Measurements from ENCODE around the gene CHD5.

CHD5 gene

DNA sequence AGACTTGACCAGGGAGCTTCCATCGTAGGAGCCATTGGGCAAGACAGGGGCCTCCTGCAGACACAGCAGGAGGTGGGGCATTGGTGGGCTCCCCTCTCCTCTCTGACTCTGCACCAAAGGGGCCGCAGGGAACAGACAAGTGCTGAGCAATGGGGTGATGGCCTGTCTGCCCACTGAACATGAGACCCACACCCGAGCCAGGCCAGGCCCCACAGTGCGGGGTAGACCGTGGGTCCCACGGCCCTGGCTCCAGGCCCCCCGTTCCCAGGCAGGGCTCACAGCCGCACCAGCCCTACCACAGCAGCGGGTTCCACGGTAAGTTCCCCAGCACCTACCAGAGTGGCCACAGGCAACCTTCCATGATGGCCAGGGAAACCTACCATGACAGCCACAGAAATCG is 45.9 kb downstream of the CHD5 start:
- DNase-seq (ENCODE audit: low read depth in 2 of 2), result no peak

GRCh38 chr1:6133146-6133895 is 46.8 kb downstream of the CHD5 start:
- DNase-seq (ENCODE audit: low read depth in 2 of 2), result no peak

DNA sequence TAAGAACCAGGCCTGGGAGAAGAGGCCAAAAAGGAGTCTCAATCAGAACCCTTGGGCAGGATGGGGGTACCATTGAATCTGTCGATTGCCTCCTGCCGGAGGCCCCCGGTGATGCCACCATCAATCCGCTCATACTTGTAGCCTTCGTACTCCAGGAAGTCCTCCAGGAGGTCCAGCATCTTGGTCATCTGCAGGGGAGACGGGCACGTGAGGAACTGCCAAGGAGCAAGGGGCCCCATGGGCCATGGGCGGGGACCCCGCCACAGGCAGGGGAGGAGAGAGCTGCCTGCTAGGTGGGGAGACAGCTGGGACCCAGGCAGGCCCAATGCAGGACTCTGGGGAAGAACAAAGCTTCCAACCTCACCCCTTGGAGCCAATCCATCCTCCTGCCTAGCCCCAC is 48.6 kb downstream of the CHD5 start:
- DNase-seq (ENCODE audit: low read depth in 2 of 2), result no peak

DNA sequence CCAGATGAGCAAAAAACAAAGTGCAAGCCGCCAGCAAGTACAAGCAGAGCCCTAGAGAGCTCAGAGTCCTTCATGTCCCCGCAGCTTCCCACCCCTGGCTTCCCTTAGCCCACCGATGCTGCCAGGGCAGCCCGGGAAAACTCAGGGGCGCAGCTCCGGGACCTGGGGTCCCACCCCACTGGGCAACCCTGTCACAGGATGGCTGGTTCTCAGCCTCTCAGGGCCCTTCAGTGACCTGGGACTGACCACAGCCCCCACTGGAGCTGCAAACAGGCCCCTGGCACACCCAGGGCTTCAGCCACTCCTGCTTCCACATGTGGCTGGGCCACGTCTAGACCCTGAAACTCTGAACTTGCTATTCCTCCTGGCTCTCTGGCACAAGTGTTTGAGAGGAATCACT is 49.5 kb downstream of the CHD5 start:
- DNase-seq (ENCODE audit: low read depth in 2 of 2), result no peak

DNA sequence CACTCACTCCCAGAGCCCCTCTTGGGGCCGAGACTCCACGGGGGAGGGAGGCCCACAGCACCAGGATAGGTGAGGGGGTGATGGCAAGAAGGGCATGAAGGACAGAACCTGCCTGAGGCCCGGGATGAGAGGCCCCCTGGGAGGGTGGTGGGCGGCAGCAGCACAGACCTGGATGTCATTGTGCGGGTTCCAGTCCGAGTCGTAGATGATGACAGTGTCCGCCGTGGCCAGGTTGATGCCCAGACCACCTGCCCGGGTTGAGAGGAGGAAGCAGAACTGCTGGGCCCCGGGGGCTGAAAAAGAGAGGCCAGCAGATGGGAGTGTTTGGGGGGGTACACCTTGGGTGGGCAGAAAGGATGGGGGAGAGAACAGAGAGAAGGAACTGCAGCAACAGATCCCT is 50.1 kb downstream of the CHD5 start:
- no peak for DNase-seq (ENCODE audit: low read depth in 2 of 2)

DNA sequence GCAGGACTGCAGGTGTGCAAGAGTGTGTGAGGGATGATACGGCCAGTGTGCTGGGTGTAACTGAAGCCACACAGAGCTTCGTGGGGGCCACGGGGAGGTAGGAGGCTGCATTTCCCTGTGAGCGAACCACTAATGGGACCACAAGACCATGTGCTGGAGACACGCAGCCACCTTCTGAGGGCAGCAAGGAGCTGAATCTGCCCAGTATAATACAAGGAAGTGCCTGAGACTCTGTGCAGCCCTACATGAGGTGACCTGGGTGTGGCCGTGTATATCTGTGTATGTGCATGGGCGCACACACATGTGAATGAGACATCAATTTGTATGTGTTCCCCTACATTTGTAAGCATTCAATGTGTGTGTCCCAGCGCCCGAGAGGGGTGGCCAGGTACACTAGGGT is 50.8 kb downstream of the CHD5 start:
- no peak for DNase-seq (ENCODE audit: low read depth in 2 of 2)

- no peak for DNase-seq (ENCODE audit: low read depth in 2 of 2)
These were observed 51.6 kb downstream of the CHD5 start for GRCh38 chr1:6128276-6129081.

DNA sequence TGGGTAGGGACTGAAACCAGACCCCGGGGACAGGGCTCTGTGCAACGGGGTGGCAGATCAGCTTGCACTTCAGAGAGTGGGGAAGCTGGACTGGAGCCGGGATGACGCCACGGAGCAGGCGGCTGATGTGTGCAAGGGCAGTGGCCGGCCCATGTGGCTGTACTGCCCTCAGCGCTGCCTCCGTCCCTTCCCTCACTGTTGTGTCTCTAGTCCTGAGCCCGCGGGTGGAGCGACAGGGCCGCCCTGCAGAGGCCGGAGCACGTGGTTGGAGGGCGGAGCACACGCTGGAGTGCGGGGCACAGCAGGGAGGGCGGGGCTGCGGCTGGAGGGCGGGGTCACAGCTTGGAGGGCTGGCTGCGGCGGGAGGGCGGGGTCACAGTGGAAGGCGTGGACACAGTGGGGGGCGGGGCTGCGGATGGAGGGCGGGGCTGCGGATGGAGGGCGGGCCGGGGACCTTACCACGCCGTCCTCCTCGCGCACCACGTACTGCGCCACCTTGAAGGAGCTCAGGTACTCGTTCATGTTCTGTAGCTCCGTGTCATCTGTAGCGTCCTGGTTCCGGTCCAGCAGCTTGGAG is 52.4 kb downstream of the CHD5 start:
- peak; percentile 42 to 58 for DNase-seq (ENCODE audit: low read depth in 2 of 2)

DNA sequence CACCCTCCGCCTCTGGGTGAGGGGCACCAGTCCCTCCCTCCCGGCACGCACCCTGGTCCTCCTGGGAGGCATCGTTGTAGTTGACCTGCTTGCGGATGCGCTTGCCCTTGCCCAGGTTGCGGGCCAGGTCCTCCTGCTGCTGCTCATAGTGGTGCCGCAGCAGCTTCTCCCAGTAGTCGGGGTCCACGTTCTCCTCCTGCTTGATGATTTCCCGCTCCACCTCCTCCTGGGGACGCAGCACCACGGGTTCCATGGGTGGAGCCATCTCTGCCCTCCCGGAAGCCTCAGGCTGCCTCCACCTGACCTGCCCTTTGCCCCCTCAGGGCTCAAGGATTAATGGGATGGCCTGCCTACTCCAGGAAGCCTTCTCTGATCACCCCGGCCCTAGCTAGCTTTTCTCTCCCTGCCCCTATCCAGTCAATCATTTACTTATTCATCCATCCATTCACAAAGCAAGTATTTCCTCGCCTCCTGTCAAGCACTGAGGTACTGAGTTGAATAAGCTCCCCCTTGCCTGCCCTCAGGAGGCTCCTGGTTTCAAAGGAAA is 53.5 kb downstream of the CHD5 start:
- no peak for DNase-seq (ENCODE audit: low read depth in 2 of 2)

DNA sequence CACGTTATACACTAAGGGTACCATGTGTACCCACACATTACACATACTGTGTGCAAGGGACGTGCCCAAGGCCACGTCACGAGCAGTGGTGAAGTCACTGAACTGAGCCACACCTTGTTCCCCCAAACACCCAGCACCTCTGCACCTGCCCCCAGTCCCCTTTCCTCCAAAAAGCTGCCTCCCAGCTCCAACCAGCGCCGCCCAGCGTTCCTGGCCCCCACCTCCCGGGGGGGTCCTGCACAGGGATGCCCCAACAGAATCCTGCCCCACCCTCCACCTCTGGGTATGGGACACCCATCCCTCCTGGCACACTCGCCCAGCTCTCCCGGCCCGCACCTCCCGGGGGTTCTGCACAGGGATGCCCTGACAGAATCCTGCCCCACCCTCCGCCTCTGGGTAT is 54.1 kb downstream of the CHD5 start:
- DNase-seq (ENCODE audit: low read depth in 2 of 2), result no peak

- no peak for DNase-seq (ENCODE audit: low read depth in 2 of 2)
These were observed 54.8 kb downstream of the CHD5 start for GRCh38 chr1:6125366-6125765.

DNA sequence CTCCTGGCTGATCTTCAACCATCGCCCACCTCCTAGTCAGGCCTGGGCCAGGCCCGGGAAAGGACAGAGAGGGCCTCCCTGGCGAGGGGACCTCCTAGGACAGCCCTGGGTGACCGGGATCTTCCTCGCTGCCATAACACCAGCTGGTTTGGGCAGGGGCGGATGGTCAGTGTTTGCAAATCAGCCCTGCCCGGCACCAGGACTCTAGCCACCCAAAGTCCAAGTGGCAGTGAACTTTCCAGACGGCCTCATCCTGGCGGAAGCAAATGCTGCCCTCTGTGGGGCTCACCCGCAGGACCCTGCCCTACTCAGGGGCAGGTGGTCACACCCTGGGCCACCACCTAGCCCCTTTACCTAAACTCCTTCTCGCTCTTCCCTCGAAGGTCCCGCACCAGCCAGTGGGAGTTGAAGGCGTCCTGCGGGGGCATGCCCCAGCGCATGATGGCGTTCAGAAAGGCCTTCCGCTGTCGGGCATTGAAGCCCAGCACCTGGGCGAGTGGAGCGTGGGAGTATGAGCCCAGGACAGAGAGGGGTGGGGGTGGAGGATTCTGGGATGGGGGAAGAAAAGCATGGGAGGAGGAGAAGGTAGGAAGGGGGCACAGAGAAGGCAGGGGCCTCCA is 55.3 kb downstream of the CHD5 start:
- DNase-seq (ENCODE audit: low read depth in 2 of 2), result no peak

GRCh38 chr1:6124341-6124740 is 55.8 kb downstream of the CHD5 start:
- no peak for DNase-seq (ENCODE audit: low read depth in 2 of 2)

DNA sequence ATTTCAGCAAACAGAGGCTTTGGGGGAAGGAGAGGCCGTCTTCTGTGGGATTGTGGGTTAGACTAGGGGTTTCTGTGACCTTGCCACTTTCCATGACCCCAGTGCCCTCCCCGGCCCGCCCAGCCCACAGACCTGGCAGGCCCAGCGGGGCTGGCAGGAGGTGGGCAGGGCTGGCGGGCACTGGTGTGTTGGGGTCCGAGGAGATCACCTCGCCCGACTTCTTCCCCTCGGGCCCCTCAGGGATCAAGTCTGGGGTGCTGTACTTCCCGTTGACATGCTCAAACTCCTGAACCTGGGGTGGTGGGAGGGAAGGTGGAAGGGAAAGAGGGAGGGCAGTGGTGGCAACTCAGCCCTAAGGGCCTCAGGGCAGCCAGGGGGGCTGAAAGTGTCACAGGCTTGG is 56.3 kb downstream of the CHD5 start:
- no peak for DNase-seq (ENCODE audit: low read depth in 2 of 2)

DNA sequence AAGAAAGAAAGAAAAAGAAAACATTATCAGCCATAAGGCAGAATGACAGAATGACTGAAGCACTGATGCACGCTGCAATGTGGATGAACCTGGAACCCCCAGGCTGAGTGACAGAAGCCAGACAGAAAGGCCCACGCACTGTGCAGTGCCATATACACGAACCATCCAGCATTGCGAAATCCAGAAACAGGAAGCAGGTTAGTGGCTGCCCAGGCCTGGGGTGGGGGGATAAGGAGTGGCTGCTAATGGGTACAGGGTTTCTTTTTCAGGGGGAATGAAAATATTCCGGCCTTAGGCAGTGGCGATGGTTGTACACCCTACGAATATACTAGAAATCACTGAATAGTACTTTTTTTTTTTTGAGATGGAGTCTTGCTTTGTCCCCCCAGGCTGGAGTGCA is 57.0 kb downstream of the CHD5 start:
- no peak for DNase-seq (ENCODE audit: low read depth in 2 of 2)

DNA sequence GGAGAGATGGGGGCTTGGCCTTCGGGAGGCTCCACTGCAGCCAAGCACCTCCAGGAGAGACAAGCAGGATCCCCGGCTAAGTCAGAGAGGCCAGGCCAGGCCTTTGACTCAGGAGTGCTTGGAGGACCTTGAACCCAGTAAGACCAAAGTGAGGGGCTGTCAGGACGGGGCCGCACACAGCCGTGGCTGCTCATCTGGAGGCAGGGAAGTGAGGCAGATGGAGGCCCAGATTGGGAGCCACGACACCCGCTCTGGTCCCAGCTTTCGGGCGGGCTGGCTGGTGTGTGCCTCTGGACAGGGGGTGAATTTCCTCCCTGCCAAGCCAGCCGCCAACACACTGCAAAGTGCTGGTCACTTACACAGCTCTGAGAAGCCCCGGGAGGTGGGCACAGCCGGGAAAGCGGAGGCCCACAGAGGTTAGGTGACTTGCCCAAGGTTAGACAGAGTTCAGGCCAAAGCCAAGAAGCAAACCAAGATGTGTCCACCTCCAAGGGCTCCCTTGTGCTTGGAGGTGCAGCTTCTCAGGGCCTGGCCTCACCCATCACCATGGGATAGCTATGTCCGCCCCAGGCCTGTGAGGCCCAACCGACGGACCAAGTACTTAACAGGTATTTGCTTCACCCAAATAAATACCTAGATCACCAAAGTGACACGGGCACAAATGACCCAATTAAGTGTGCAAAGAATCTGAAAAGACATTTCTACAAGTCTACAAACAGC is 58.3 kb downstream of the CHD5 start:
- no peak for DNase-seq (ENCODE audit: low read depth in 2 of 2)

DNA sequence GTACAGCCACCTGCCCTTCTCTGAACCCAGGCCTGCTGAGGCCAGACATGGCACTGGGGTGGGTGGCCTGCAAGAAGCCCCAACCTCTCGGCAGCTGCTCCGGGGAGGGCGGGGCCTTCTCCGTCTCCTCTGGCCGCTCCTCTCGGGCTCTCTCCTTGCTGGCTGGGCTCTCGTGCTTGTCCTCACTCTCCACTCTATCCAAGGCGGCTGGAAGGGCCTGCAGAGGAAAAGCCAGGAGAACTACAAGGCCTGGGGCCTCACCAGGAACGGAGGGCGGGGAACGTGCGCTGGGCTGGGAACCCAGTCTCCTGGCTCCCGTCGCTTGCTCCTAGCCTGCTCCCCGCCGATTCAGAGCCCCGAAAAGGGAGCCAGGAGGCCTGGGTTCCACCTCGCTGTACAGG is 59.1 kb downstream of the CHD5 start:
- DNase-seq (ENCODE audit: low read depth in 2 of 2), result no peak

- DNase-seq (ENCODE audit: low read depth in 2 of 2), result no peak
These were observed 61.7 kb downstream of the CHD5 start for GRCh38 chr1:6118415-6118814.

DNA sequence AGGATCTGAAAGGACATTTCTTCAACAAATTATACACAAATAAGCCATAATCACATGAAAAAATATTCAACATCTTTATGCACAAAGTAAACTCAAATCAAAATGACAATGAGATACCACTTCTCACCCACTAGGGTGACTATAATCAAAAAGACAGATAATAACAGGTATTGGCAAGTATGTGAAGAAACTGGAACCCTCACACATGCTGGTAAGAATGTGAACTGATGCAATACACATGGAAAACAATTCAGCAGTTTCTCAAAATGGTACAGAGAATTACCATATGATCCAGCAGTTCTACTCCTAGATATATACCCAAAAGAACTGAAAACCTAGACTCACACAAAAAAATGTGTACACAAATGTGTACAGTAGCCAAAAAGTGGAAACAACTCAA is 62.5 kb downstream of the CHD5 start:
- no peak for DNase-seq (ENCODE audit: low read depth in 2 of 2)

DNA sequence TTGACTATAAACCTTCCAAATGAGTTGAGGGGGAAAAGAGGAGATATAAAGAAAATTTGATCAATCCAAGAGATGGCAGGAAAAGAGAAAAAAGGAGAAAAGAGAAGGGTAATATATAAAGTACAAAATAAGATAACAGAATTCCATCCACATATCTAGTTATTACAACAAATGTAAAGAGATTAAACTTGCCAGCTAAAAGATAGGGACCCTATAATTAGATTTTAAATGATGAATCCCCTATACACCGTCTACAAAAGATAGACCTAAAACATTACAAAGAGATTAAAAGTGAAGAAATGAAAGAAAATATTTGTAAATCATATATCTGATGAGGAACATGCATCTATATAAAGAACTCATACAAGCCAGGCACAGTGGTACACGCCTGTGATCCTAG is 63.1 kb downstream of the CHD5 start:
- DNase-seq (ENCODE audit: low read depth in 2 of 2), result no peak

DNA sequence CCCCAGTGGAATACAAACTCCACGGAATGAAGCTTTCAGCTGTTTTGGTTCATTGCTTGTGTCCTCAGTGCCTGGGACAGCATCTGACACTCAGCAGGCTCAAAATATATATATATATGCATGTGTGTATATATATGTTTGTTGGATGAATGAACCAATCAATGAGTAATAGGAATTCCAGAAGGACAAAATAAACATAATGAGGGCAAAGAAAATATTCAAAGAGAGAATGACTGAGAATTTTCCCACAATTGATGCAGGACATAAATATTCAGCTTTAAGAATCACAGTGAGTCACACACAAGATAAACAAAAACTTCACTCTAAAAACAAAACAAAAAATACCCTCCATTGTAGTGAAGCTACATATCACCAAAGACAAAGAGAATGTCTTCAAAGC is 64.0 kb downstream of the CHD5 start:
- DNase-seq (ENCODE audit: low read depth in 2 of 2), result no peak

GRCh38 chr1:6113745-6114144 is 66.4 kb downstream of the CHD5 start:
- no peak for DNase-seq (ENCODE audit: low read depth in 2 of 2)
